Upper lobe of left lung (tissue), 6 donors: ENCODE data around the gene LZTS2. TPM values are rescaled to one million over a fixed set of nuclear protein-coding genes. Genes with fewer than 3 reads are reported as not detected.

Experiments used
- ATAC-seq, 2 donors: fragments of 200-7000 bp; cut with Tn5 transposase; one replicate each; pipeline ENCODE4 v1.9.1; 2022; ENCODE audit warnings: mild to moderate bottlenecking in 2 of 2, moderate library complexity in 2 of 2; ENCODE audit not compliant: low FRiP score in 2 of 2
- DNase-seq, 2 donors: peaks; one replicate each; pipeline ENCODE4 v3.0.0-alpha.2; 2019 to 2020
- H3K27ac ChIP-seq, 4 donors: fragments of 200-600 bp; sonication (generic); one replicate each; pipeline ENCODE4 v1.5.1; 2016 to 2019
- H3K27me3 ChIP-seq, 4 donors: fragments of 200-600 bp; sonication (generic); one replicate each; pipeline ENCODE4 v1.5.1; 2017 to 2019
- H3K36me3 ChIP-seq, 4 donors: fragments of 200-600 bp; sonication (generic); one replicate each; pipeline ENCODE4 v1.5.1; 2016 to 2019
- H3K4me1 ChIP-seq, 4 donors: fragments of 200-600 bp; sonication (generic); one replicate each; pipeline ENCODE4 v1.5.1; 2018 to 2019
- H3K4me3 ChIP-seq, 4 donors: fragments of 200-600 bp; sonication (generic); one replicate each; pipeline ENCODE4 v1.5.1; 2017 to 2019; ENCODE audit warnings: mild to moderate bottlenecking in 2 of 4, moderate library complexity in 1 of 4
- H3K9me3 ChIP-seq, 4 donors: fragments of 200-600 bp; sonication (generic); one replicate each; pipeline ENCODE4 v1.5.1; 2018 to 2019
- EP300 ChIP-seq, 4 donors: sonication (generic); formaldehyde crosslinking; IDR thresholded peaks; one replicate each; pipeline ENCODE4 v1.5.1; 2017; ENCODE audit warnings: antibody characterized with exemption in 4 of 4, control low read depth in 2 of 4
- POLR2A ChIP-seq, 4 donors: fragments of 450-650 bp; IDR thresholded peaks; one replicate each; pipeline ENCODE4 v1.5.1; 2016 to 2017; ENCODE audit warnings: antibody characterized with exemption in 4 of 4, mild to moderate bottlenecking in 2 of 4
- POLR2AphosphoS5 ChIP-seq, 2 donors: sonication (generic); formaldehyde crosslinking; IDR thresholded peaks; one replicate each; pipeline ENCODE4 v1.5.1; 2017; ENCODE audit warnings: antibody characterized with exemption in 2 of 2
- WGBS, 2 donors: methylation state at CpG; one replicate each; pipeline ENCODE4 v1.1.5; 2017 to 2018; 5-methylcytosine and 5-hydroxymethylcytosine counted together
- total RNA-seq, 6 donors: library from RNA; depleted of rRNA in 4 of 6; stranded (reverse); fragments of >200 nt in 4 of 6; gene quantifications; one replicate each; pipeline versions ENCODE4 v1.1.0 to v1.2.1, GENCODE V29; 2016 to 2021
- TF ChIP-seq, protein P1 (sequence below), 6 experiments: fragments of 450-650 bp in 4 of 6; fragments of 200-600 bp in 2 of 6; sonication (generic) in 2 of 6; IDR thresholded peaks; one replicate each; pipeline ENCODE4 v1.5.1; 2016 to 2019; ENCODE audit warnings: antibody characterized with exemption in 6 of 6
- donor health status: DM: no; HTN: no; CAD: no; lungs with moderate emphysema.
- donor health status: DM: no; HTN: yes; CAD: no; lungs with severe emphysema.

The LZTS2 gene
- total RNA-seq, 6 donors from 2014 or later: 42.5 to 105 (median 60.1) TPM

DNA sequence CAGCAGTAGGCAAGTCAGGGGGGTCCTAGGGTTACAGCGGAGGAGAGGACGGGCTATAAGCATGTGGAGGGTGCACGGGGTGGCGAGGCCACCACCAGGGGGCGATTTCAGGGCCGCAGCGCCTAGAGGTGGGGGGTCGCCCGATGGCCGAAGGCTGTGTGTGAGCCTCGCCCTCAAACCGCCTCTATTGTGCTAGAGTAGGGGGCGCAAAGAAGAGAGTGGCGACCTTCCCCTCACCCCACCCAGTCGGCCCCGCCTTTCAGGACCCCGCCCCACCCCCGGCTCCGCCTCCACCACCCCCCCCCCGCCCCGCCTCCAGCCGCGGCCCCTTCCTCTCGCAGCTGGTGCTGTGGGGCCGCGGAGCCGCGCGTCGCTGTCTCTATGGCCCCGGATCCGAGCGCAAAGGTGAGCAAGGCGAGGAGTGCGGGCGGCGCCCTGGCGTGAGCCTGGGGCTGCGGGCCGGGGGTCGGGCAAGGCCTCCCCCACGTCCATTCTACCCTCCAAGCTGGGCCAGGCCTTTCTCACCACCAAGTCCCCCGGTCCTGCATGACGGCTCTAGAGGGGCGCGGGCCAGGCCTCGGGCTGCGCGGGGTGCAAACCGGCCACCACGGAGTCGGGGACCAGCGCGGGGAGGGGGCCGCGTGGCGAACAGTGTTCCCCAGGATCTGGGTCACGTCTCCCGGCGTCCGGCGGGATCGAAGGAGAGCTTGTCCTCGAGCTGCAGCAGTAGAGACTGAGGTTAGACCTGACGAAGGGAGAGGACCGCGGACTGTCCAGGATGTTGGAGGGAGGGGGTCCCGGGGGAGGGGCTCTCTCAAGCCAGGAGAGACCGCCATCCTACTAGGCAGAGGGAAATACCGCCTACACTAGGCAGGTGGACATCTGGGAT is 30.2 kb upstream of the LZTS2 start, which contains the start of gene SEMA4G:
TSS of gene SEMA4G (plus strand) at position 318 of the 889 bp plus-strand sequence. CDS start 3,409 bp downstream, outside the sequence.
- Histone ChIP-seq H3K27me3 (no peaks in the 10 kb centered on the region), H3K9me3 (no peaks in the 10 kb centered on the region), H3K4me3 (peak within 1 kb of the TSS; percentile 48 to 76 (median 60)), H3K27ac (peak within 1 kb of the TSS in 2 of 4 donors; percentile 24 to 55), H3K4me1 (peaks cover 4 to 24% (median 16%) of the 10 kb centered on the region in 4 donors), H3K36me3 (peaks cover 0 to 8% (median 3%) of the 10 kb centered on the region in 4 donors)
- WGBS, 2 donors: 5 to 7% methylated on average over 14 to 33 of the region's 70 CpGs
- DNase-seq (peak; percentile 43 to 91), ATAC-seq (peak; percentile 72 to 78)
- TF ChIP-seq EP300 (IDR thresholded peaks at IDR 0.05) (no peak), POLR2AphosphoS5 (IDR thresholded peaks at IDR 0.05) (no peak)
- TF ChIP-seq, protein P1, sequence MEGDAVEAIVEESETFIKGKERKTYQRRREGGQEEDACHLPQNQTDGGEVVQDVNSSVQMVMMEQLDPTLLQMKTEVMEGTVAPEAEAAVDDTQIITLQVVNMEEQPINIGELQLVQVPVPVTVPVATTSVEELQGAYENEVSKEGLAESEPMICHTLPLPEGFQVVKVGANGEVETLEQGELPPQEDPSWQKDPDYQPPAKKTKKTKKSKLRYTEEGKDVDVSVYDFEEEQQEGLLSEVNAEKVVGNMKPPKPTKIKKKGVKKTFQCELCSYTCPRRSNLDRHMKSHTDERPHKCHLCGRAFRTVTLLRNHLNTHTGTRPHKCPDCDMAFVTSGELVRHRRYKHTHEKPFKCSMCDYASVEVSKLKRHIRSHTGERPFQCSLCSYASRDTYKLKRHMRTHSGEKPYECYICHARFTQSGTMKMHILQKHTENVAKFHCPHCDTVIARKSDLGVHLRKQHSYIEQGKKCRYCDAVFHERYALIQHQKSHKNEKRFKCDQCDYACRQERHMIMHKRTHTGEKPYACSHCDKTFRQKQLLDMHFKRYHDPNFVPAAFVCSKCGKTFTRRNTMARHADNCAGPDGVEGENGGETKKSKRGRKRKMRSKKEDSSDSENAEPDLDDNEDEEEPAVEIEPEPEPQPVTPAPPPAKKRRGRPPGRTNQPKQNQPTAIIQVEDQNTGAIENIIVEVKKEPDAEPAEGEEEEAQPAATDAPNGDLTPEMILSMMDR (IDR thresholded peaks at IDR 0.05): peak; percentile 47 to 83 (median 60)

DNA sequence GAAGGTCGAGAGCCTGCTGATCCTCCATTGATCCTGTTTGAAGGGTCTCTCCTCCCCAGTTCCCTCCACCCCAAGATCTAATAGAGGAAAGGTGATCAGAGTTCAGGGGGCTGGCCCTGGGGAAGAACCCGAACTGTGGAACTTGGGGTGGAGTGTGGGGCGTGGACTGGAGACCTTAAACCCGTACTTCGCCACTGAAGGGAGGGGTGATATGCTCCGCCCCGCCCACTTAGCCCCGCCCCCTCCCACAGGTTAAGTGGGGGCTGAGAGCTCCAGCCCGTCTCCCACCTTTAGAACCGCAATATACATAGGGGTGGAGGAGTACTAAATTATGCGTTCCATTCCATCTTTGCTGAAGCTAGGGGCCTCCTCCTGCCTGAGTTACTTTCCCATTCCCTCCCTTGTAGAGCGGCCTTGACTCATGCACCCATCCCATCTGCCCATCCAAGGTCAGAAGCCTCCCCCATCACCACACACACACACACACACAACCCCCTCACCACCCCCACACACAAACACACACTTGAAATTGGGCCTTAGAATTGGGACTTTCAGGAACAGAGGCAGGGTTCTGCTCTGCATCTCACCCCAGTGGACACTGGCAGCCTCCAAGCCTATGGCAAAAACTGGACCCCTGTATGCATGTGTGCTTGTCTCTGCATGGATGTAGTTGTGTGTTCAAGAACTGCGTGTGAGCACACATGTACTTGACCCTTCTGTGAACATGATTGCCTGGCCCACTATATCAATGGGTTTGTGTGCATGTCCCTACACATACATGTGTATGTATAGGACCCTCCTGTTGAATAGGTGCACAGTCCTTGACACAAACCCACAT is 29.3 kb upstream of the LZTS2 start:
- Histone ChIP-seq H3K36me3 (peaks cover 0 to 6% (median 3%) of the 10 kb centered on the region in 4 donors), H3K27me3 (no peaks in the 10 kb centered on the region), H3K4me1 (peaks cover 4 to 24% (median 16%) of the 10 kb centered on the region in 4 donors), H3K27ac (peak overlapping the region in 1 of 4 donors; percentile 24), H3K9me3 (no peaks in the 10 kb centered on the region), H3K4me3 (peak overlapping the region in 3 of 4 donors; percentile 59 to 76 (median 60))
- 33 to 41% methylated on average over 13 of the region's 13 CpGs for WGBS, 2 donors
- peak; percentile 51 to 65 for DNase-seq
- peak; percentile 43 to 44 for ATAC-seq
- TF ChIP-seq POLR2A (IDR thresholded peaks at IDR 0.05) (no peak), POLR2AphosphoS5 (IDR thresholded peaks at IDR 0.05) (no peak), EP300 (IDR thresholded peaks at IDR 0.05) (no peak)
- TF ChIP-seq, protein P1 (IDR thresholded peaks at IDR 0.05): no peak

DNA sequence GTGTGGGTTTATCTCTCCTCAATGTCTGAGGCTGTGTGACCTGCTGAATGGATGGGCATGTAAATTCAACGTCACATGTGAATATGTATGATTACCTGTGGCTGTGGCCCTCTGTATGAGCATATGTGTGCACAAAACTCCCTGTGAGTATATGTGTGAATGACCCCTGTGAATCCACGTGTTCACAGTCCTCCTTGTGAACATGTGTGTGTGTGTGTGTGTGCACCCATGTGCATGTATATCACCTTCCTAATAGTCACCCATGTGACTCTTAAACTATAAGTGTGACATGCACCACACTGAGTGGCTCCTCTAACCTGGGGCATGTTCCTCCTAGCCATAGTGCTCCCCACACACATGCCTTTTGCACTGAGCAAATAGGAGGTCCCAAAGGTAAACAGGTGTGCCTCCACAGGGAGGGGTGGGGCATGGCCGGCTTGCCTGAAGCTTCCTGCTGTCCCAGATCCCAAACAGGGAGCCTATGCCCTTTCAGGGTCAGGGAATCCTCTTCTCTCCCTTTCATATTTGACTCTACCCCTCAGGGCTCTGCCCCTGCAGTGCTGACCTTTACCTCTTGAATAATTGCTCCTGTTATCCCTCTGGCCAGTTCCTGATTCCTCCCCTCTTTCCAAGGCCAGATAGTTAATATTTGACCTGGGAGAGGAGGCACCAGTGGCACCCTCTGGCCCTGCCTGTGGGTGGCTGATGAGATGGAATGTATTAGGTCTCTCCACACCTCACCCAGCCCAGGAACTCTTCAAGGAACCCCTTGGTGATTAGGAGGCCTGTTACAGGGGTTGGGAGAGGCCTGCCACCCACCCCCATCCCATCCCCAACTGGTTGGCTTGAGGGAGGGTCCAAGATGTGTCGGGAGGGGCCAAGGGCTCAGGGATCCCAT is 28.4 kb upstream of the LZTS2 start:
- no peak for DNase-seq
- Histone ChIP-seq H3K27me3 (no peaks in the 10 kb centered on the region), H3K4me3 (no peak overlapping the region), H3K4me1 (peaks cover 4 to 24% (median 16%) of the 10 kb centered on the region in 4 donors), H3K36me3 (peaks cover 0 to 6% (median 0%) of the 10 kb centered on the region in 4 donors), H3K9me3 (no peaks in the 10 kb centered on the region), H3K27ac (no peak overlapping the region)
- WGBS, 2 donors: 50 to 71% methylated on average over 2 to 4 of the region's 4 CpGs
- TF ChIP-seq POLR2A (IDR thresholded peaks at IDR 0.05) (no peak), POLR2AphosphoS5 (IDR thresholded peaks at IDR 0.05) (no peak)
- TF ChIP-seq, protein P1 (IDR thresholded peaks at IDR 0.05): no peak
- peak in 1 of 2 donors; percentile 52 for ATAC-seq
